ENCODE results near the gene ARID1B.

- TF ChIP-seq CTCF (conservative IDR thresholded peaks at IDR 0.05; ENCODE audit: low read length) (no peak), EZH2phosphoT487 (IDR thresholded peaks at IDR 0.05; ENCODE audit: borderline replicate concordance, low read depth, low read length) (no peak)
These were observed 445.8 kb downstream of the ARID1B start for GRCh38 chr6:157223021-157223430.

Data from OCI-LY7 (cell line).